ENCODE measurements around the gene TEAD1. TPM values are rescaled to one million over a fixed set of nuclear protein-coding genes. Genes with fewer than 3 reads are reported as not detected.

Gene TEAD1
- polyA plus RNA-seq, 1 donor (not counting 4 experiments of a cell fraction or from before 2014, with no cell fraction given): 32.7 TPM

DNA sequence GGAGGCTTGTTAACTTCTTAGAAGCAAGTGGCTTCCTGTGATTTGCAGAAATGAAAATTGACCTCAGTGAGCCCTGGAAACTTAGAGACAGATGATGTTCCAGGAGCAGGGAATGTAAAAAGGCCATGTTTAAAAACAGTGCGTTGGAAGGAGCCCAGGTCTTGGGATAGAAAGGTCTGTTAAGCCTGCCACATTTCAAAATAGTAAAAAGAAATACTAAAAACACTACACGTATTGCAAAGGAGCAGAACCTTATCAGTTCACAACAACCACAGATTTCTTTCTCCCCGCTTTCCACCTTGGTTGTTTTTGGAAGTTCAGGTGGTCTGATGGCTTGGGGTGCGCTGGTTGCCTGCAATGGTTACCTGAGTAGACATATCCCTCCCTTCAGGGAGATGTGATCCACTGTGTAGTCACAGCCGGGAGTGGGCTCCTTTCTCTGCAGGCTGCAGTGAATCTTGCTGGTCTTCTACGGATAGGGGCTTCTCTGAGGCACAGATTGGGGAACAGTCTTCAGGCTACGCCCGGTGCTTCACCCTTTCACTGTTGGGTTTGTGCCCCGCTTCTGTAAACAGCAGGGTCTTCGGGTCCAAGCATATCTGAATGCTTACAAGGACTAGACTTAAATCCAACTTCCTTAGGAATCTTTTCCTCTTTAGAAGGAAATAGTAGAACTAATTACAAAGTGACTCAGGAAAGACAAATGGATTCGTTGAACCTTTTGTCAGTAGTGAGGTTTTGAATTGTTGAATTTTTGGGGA lies 1.9 kb downstream of the TEAD1 start:
- Histone ChIP-seq H4K20me1 (ENCODE audit: control insufficient read depth, extremely low read depth, insufficient read depth, low read length) (peaks cover 10% of the 10 kb centered on the region), H3K36me3 (ENCODE audit: control insufficient read depth in 2 of 2, extremely low read depth in 1 of 2, insufficient read depth in 2 of 2, low read length in 2 of 2) (peaks cover 0 to 7% of the 10 kb centered on the region in 2 experiments), H2AFZ (ENCODE audit: control insufficient read depth, low read length) (no peak overlapping the region), H3K4me2 (ENCODE audit: control insufficient read depth, extremely low read depth, insufficient read depth, low read depth, low read length) (peak overlapping the region; percentile 84), H3K4me1 (ENCODE audit: control insufficient read depth, extremely low read depth, insufficient read depth, low read length) (peaks cover 41% of the 10 kb centered on the region), H3K4me3 (ENCODE audit: control insufficient read depth in 2 of 3, extremely low read depth in 1 of 3, insufficient read depth in 2 of 3, low read depth in 1 of 3, low read length in 3 of 3) (peak overlapping the region; percentile 61 to 97 (median 78)), H3K9me1 (ENCODE audit: control insufficient read depth, extremely low read depth, insufficient read depth, low read length) (no peaks in the 10 kb centered on the region), H3K9me3 (ENCODE audit: control insufficient read depth, low read depth, low read length) (no peaks in the 10 kb centered on the region), H3K27me3 (ENCODE audit: control insufficient read depth, extremely low read depth, insufficient read depth, low read length) (no peaks in the 10 kb centered on the region), H3K79me2 (ENCODE audit: control insufficient read depth, insufficient read depth, low read length) (peaks cover 59% of the 10 kb centered on the region), H3K27ac (ENCODE audit: control insufficient read depth, insufficient read depth, low read length) (peak overlapping the region; percentile 63), H3K9ac (ENCODE audit: control insufficient read depth, extremely low read depth, insufficient read depth, low read length) (peak overlapping the region; percentile 87)
- dilution Hi-C loops (cut with MboI; ENCODE audit: extremely low pct_ligation_motif_present, low sequenced_read_pairs): no loop called here
- FAIRE-seq (peak; percentile 59), DNase-seq (ENCODE audit: low read depth, low spot score) (no peak)
- TF ChIP-seq, protein P1, sequence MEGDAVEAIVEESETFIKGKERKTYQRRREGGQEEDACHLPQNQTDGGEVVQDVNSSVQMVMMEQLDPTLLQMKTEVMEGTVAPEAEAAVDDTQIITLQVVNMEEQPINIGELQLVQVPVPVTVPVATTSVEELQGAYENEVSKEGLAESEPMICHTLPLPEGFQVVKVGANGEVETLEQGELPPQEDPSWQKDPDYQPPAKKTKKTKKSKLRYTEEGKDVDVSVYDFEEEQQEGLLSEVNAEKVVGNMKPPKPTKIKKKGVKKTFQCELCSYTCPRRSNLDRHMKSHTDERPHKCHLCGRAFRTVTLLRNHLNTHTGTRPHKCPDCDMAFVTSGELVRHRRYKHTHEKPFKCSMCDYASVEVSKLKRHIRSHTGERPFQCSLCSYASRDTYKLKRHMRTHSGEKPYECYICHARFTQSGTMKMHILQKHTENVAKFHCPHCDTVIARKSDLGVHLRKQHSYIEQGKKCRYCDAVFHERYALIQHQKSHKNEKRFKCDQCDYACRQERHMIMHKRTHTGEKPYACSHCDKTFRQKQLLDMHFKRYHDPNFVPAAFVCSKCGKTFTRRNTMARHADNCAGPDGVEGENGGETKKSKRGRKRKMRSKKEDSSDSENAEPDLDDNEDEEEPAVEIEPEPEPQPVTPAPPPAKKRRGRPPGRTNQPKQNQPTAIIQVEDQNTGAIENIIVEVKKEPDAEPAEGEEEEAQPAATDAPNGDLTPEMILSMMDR (optimal IDR thresholded peaks at IDR 0.05 in 1 of 3, IDR thresholded peaks at IDR 0.05 in 1 of 3, conservative IDR thresholded peaks at IDR 0.05 in 1 of 3; ENCODE audit: extremely low read depth in 1 of 3, insufficient read depth in 2 of 3, low read length in 3 of 3): no peak
- no peak for TF ChIP-seq EZH2 (IDR thresholded peaks at IDR 0.05; ENCODE audit: low read length)

DNA sequence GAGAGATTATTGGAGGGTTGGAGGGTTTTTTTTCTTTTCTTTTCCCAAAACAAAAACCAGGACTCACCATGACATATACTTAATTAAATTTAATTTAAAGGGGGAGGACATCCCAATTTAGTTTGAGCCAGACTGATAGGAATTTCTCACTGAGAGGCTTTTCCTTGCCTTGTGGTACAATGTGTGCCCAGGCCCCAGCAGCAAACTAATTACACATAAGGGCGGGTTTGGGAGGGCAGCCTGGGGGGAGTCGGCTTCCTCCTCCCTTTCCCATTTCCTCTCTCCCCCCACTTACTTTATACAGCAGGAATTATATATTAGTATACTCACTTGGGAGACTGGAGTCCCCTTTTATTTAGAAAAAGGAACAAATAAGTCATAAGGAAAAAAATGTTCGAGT lies 2.9 kb downstream of the TEAD1 start:
- Histone ChIP-seq H3K4me2 (ENCODE audit: control insufficient read depth, extremely low read depth, insufficient read depth, low read depth, low read length) (peak overlapping the region; percentile 84), H4K20me1 (ENCODE audit: control insufficient read depth, extremely low read depth, insufficient read depth, low read length) (peaks cover 10% of the 10 kb centered on the region), H3K4me1 (ENCODE audit: control insufficient read depth, extremely low read depth, insufficient read depth, low read length) (peaks cover 41% of the 10 kb centered on the region), H3K79me2 (ENCODE audit: control insufficient read depth, insufficient read depth, low read length) (peaks cover 69% of the 10 kb centered on the region), H3K9ac (ENCODE audit: control insufficient read depth, extremely low read depth, insufficient read depth, low read length) (peak overlapping the region; percentile 87), H3K9me1 (ENCODE audit: control insufficient read depth, extremely low read depth, insufficient read depth, low read length) (peaks cover 3% of the 10 kb centered on the region), H3K4me3 (ENCODE audit: control insufficient read depth in 2 of 3, extremely low read depth in 1 of 3, insufficient read depth in 2 of 3, low read depth in 1 of 3, low read length in 3 of 3) (peak overlapping the region; percentile 61 to 97 (median 78)), H3K9me3 (ENCODE audit: control insufficient read depth, low read depth, low read length) (no peaks in the 10 kb centered on the region), H3K27ac (ENCODE audit: control insufficient read depth, insufficient read depth, low read length) (peak overlapping the region; percentile 63), H3K27me3 (ENCODE audit: control insufficient read depth, extremely low read depth, insufficient read depth, low read length) (no peaks in the 10 kb centered on the region), H3K36me3 (ENCODE audit: control insufficient read depth in 2 of 2, extremely low read depth in 1 of 2, insufficient read depth in 2 of 2, low read length in 2 of 2) (peaks cover 0 to 13% of the 10 kb centered on the region in 2 experiments), H2AFZ (ENCODE audit: control insufficient read depth, low read length) (no peak overlapping the region)
- FAIRE-seq (no peak), DNase-seq (ENCODE audit: low read depth, low spot score) (no peak)
- dilution Hi-C loops (cut with MboI; ENCODE audit: extremely low pct_ligation_motif_present, low sequenced_read_pairs): no loop called here
- TF ChIP-seq, protein P1 (optimal IDR thresholded peaks at IDR 0.05 in 1 of 3, IDR thresholded peaks at IDR 0.05 in 1 of 3, conservative IDR thresholded peaks at IDR 0.05 in 1 of 3; ENCODE audit: extremely low read depth in 1 of 3, insufficient read depth in 2 of 3, low read length in 3 of 3): no peak
- no peak for TF ChIP-seq EZH2 (IDR thresholded peaks at IDR 0.05; ENCODE audit: low read length)
